GM19463 (cell line): ENCODE measurements around the gene GSTA2.
"Not testable (repeated sequence)": the region's sequence is repeated elsewhere in the genome, so short reads cannot be mapped to it uniquely, and the experiment has no call there.

ENCODE experiments used
- ATAC-seq: cut with Tn5 transposase; IDR thresholded peaks from one replicate; pipeline ENCODE4 v1.9.1; 2021; ENCODE audit warnings: mild to moderate bottlenecking, moderate library complexity; ENCODE audit not compliant: unreplicated experiment

Gene GSTA2

DNA sequence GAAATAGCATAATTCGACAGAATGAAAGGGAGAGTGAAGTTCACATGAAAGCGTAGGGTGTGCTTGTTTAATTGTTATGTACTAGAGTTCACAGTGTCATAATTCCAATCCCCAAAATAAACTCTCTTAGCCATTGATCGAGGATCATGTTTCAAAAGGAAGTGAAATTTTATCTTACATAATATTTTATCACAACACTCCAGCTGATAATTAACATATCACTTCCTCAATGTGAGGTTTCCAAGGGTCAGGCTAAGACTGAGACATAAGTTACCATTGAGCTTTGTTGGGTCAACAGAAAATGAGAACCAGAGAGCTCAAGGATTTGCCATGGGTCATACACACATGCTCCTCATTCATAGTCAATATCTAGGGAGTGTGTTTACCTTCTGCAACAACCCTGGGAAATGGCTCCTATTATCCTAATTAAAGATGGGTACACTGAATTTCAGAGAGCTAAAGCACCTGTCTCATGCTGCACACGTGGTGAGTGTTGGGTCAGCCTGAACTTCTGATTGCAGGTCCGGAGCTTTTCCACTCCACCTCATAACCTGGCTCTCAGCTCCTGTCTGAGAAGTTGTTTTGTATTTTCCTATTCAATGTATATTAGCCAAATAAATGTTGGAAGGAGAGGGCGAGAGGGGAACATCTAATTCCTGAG, 3.0 kb downstream of the GSTA2 start:
- ATAC-seq, result no peak

GRCh38 chr6:52759085-52759484, 4.2 kb downstream of the GSTA2 start:
- ATAC-seq, result no peak

DNA sequence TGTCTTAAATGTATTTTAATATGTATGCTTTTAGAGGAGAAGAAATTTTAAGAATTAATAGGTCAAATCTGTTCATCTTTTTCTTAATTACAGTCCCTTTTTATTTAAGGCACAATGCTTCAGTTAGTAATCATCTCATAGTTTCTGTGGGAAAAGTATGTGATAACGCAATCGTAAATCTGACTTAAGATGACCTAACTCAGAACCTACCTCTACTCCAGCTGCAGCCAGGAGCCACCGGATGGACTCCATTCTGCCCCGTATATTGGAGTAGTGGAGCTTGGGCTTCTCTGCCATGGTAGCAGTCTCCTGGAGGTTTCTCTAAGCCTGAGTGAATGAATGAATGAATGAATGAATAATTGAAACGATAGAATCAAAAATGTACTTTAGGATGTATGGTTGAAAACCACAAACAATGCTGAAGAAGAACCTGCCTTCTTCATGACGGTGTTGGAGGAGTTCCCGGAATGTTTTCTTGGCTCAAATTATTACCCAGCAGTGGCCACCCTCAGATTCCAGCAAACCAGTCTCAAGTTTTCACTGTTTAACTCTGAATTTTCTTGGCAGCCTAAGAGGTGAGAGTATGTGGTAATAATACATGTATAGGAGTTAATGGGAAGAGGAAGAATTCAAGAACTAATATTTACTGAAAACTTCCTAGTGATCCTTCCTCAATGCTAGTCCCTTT, 5.5 kb downstream of the GSTA2 start:
- not testable (repeated sequence) for ATAC-seq

DNA sequence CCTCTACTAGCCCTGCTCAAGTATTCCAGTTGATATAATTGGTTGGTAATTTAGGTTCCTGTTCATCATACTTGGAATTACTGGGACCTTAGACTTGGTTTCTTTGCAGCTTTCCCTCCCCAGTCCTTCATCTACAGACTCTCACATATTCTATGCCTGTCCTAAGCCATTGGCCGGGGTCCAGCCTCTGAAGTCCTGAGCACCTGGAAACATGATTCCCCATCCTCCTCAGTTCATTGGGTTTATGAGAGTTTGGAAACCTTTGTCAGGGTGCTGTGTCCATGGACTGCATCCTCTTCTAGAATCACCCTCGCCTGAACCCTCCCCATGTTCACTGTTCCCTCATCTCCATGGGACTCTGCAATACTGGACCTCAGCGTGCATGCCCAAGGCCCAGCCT, 8.8 kb downstream of the GSTA2 start:
- no peak for ATAC-seq

DNA sequence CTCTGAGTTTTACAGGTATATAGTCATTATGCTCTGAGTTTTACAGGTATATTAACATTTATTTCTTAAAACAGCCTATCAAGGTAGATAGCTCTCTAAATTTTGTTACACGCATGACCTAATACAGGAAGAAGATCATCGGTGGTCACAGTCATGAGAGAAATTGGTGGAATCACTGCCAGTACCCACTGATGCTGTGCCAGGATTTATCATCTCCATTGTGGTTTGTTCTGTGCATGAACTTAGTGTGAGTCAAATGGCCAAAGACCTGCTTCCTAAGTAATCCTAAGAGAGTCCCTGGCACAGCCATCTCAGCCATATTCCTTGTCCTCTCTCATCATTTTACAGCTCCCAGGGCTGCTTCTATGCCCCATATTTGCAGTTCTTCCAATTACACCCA, 10.1 kb downstream of the GSTA2 start:
- ATAC-seq, result not testable (repeated sequence)

DNA sequence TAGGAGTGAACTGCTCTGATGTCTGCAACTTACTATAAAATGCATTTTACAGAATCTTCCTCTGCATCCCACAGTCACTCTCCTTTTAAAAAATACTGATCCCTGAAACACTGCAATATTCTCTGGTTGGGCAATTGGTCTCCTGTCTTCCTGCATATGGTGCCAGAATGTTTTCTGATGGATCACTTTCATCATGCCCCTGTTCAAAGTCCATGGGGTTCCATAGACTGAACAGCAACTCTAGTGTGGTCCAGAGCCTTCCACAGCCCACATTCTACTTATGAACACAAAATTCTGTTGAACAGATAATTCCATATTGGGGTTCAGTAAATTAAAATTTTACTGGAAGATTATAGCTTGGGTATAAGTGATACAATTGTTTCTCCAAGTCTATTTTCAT, 11.0 kb downstream of the GSTA2 start:
- no peak for ATAC-seq

DNA sequence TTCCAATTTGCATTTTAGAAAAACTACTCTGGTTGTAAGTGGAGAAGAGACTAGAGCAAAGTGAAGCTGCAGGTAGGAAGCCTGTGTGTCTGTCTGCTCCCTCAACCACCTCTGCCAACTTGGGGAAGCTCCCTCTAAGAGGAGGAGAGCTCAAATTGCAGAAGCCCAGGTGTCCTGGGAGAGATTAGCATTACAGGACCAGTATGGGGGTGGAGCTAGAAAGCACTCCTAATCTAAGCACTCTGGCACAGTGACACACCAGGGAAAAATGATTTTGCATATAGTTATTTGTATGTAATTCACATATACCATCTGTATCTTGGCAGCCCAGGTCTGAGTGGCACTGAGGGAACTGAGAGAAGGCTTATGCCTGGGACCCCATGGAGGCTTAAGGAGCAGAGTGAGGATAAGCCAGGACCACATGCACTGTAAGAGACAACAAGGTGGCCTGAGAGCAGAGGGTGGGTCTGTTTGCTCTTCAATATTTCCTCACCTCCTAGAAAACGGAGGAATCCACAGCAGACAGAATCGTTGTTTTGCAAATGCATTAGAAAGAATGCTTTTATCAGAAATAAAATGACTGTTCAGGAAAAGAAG, 13.6 kb downstream of the GSTA2 start:
- no peak for ATAC-seq

DNA sequence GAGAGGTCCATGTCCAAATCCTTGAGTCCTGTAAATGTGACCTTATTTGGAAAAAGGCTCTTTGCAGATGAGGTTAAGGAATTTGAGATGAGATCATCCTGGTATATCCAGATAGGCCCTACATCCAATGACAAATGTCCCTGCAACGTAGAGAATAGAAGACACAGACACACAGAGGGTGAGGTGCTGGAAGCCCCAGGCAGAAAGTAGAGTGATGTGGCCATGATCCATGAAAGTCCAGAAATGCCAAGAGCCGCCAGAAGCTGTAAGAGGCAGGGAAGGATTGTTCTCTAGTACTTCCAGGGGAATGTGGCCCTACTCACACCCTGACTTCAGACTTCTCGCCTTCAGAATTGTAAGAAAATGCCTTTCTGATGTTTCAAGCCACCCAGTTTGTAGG, 16.0 kb downstream of the GSTA2 start:
- not testable (repeated sequence) for ATAC-seq

DNA sequence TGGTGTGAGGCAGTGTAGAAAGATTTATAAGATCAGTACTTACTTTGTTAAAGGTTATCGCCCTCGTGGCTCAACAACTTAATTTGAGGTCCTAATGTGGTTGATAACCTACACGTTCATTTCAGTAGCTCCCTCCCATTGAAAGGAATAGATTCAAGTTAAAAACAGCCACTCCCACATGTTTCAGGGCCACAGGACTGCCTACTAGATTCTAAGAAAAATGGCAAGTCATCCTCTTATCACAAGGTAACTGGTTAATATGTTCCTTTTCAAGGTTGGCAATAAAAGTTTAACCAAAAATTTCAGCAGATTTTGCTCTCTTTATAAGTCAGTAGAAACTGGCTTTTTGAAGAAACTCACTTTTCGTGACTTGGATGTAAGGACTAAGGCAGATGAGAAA, 17.1 kb downstream of the GSTA2 start:
- no peak for ATAC-seq

DNA sequence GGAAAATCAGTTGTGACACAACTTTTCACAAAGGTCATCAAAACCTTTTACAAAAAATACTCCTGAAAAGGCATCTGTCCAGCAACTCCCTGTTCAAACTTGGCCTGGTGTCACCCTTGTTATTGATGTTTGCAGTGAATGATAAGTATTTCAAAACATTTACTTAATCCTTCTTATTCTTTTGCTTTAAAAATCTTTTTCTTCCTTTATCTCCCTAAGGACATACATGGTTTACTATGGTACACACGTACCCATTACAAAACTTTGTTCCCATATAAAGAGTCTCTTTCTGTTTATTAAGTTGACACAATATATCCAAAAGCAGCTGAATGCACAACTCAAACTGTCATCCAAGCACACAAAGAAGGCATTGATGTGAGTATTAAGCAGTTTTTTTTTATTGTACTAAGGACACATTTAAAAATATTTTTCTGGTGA, 17.5 kb downstream of the GSTA2 start:
- ATAC-seq, result no peak

GRCh38 chr6:52741872-52742271, 21.4 kb downstream of the GSTA2 start:
- no peak for ATAC-seq

- no peak for ATAC-seq
Measured at GRCh38 chr6:52739627-52740026, 23.6 kb downstream of the GSTA2 start.

DNA sequence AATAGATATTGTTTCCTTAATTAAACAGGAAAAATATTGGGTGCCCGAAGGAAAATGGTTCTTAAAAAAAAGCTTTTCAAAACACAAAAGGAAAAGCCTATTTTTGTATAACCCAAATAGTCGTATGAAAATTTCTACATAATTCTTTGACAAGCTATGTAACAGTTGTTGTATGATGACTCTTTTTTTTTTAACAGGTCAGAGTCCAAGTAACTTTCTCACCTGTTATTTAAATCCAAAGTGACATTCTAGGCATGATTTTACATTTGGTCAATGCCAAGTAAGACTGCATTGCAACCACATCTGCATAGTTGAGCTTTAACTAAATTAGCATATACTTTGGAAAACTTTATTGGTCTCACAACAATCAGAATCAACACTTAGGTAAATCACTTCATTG, 24.1 kb downstream of the GSTA2 start:
- no peak for ATAC-seq

DNA sequence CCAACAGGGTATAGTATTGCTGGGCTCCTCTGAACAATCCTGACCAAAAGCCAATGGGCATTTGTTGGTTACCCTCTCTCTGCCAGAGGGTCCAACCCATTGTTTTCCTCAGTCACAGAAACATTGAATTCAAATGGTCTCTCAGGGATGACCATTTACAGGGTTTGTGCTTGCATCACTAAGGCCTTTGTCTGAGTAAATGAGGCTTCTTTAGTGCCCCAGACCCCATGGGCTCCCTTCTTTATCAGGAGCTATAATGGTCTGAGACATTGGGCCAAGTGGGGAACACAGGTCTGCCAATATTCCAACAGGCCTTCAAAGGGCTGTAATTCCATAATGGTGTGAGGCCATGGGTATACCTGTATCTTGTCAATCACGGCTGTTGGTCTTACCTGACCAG, 27.1 kb downstream of the GSTA2 start:
- no peak for ATAC-seq

DNA sequence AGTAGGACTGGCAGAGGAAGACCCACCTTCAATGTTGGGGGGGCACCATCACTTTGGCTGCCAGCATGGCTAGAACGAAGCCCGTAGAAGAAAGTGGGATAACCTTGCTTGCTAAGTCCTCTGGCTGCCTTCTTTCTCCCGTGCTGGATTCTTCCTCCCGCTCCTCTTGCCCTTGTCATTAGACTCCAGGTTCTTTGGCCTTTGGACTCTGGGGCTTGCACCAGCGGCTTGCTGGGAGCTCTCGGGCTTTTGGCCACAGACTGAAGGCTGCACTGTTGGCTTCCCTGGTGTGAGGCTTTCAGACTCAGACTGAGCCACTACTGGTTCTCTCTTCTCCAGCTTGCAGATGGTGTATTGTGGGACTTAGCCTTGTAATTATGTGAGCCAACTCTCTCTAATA, 28.2 kb downstream of the GSTA2 start:
- no peak for ATAC-seq

DNA sequence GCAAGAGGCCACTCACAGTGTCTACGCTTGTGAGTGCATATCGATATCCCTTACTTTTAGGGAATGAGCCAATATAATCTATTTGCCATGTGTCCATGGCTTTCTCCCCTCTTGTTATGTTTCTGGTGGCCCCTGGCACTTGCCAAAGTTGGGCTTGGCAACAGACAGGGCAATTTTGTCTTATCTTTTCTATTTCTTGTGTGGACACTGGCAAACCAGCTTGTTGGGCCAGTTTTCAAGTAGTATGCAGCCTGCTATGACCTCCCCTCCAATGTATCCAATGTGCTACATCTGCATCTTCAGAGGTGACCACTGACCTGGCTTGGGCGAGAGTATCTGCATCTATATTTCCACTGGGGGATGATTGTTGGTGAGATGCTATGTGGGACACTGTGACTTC, 29.2 kb downstream of the GSTA2 start:
- ATAC-seq, result no peak

DNA sequence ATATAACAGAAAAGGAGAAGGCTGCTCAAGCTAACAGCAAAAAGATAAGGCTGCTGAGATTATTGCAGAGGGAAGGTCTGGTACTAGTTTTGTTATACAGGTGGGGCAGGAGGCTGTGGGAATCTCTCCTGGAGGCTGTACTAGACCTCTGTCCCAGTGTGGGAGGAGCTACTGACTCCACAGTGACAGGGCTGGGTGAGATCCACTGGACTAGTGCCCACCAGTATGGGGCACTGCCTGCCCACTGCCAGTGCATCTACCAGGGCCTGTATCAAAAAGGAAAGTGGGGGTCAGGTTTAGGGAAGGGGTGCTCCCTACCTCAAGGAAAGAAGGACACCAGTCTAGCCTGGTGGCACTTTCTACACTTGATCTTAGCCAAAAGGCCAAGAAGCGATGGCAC, 30.1 kb downstream of the GSTA2 start:
- no peak for ATAC-seq

DNA sequence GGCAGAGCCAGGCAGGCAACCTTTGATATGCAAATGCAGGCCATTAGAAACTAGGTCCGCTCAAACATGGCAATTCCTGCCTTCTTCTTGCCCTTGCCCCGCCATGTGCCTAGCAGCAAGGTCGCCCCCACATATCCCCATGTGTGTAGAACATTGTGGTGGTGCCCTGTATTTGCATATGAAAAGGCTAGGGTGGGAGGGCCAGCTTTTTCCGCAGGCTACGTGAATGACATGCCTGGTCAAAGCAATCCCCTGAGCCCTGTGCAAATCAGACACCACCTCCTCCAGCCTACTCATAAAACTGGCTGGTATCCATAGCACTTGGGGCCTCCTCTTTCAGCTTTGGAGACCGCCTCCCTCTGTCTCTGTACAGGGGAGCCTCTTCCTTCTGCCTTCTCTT, 31.6 kb downstream of the GSTA2 start:
- ATAC-seq, result no peak

DNA sequence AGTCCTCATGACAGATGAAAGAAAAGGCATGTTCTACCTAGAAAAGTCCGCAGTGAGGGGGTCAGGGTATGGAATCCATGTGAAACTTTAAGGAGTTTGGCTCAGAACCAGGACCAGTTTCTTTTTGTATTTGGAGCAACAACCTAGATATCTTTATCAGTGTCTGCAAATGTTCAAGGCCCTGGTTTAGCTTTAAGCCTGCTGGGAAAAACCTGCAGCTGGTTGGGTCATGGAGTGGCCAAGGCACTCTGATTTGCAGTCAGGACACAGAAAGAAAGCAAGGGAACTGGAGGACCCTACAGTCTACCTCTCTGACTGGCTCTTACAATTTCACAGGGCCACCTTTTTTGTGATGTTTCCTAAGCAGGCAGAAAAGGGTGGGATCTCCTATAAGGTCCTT, 33.7 kb downstream of the GSTA2 start:
- no peak for ATAC-seq

DNA sequence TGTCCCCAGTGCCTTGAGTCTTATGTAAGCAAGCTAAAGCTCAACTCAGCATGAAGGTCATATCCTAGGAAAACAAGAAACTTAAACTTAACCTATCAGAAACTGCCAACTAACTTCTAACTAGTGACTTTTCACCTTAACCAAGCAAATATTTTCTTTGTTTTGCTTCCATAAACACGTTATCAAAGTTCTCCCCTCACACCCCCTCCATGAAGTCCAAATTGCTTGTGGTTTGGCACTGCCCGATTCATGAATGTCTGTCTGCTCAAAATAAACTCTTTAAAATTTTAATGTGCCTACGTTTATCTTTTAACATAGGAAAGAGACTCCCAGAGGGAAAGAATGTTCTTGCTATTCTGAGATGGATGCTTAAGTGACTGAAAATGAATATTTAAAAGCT, 34.9 kb downstream of the GSTA2 start:
- no peak for ATAC-seq

DNA sequence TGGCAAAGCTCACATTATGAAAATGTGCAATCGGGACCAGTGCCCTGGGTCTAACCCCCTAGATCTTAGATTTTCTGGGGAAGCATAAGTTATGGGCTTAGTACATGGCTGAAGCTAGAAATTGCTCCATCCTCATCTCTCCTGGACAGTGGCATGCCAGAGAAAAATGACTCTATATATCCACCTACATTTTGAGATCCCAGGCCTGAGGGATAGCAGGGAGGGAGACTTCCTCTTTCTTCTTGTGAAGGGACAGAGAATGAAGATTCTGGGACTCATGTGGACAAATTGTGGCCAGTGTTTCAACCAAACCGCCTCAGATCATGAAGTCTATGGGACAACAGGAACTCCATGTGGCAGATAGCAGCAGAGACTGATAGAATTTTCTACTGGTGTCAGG, 35.4 kb downstream of the GSTA2 start:
- ATAC-seq, result no peak

GRCh38 chr6:52726741-52727535, 36.3 kb downstream of the GSTA2 start:
- ATAC-seq, result no peak
